Measurements from ENCODE around the gene DOP1A.

DNA sequence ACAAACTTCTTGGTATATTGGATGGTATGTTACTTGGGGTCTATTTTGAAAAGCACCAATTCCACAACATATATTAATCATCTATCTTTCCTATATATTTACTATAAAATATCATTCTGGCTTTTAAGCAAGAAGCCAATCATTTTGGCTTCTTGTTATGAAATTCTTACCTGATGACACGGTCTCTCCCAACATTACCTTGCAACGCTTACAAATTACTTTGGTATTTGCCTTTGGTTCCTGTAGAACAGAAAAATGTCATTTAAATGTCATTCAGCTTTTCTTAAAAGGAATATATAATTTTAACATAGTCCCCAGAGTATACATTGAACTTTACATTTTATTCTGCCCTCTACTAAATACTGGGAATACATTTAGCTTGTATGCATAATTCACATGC lies 29.2 kb upstream of the DOP1A start:
- TF ChIP-seq POLR2A (IDR thresholded peaks at IDR 0.05) (no peak), POLR2AphosphoS5 (IDR thresholded peaks at IDR 0.05) (no peak), EP300 (IDR thresholded peaks at IDR 0.05) (no peak)
- TF ChIP-seq, protein P1, sequence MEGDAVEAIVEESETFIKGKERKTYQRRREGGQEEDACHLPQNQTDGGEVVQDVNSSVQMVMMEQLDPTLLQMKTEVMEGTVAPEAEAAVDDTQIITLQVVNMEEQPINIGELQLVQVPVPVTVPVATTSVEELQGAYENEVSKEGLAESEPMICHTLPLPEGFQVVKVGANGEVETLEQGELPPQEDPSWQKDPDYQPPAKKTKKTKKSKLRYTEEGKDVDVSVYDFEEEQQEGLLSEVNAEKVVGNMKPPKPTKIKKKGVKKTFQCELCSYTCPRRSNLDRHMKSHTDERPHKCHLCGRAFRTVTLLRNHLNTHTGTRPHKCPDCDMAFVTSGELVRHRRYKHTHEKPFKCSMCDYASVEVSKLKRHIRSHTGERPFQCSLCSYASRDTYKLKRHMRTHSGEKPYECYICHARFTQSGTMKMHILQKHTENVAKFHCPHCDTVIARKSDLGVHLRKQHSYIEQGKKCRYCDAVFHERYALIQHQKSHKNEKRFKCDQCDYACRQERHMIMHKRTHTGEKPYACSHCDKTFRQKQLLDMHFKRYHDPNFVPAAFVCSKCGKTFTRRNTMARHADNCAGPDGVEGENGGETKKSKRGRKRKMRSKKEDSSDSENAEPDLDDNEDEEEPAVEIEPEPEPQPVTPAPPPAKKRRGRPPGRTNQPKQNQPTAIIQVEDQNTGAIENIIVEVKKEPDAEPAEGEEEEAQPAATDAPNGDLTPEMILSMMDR (IDR thresholded peaks at IDR 0.05) = no peak
